Activated CD4-positive, alpha-beta T cell treated with anti-CD3 and anti-CD28 coated beads, Interleukin-2, amount 50 U/mL, for 16 hours (primary cell): Measurements from ENCODE around the gene MED23.
"Not testable (repeated sequence)": the region's sequence is repeated elsewhere in the genome, so short reads cannot be mapped to it uniquely, and the experiment has no call there.

Experiments used
- DNase-seq: peaks from one replicate; pipeline ENCODE4 v3.0.0-alpha.2; 2020

Gene MED23

DNA sequence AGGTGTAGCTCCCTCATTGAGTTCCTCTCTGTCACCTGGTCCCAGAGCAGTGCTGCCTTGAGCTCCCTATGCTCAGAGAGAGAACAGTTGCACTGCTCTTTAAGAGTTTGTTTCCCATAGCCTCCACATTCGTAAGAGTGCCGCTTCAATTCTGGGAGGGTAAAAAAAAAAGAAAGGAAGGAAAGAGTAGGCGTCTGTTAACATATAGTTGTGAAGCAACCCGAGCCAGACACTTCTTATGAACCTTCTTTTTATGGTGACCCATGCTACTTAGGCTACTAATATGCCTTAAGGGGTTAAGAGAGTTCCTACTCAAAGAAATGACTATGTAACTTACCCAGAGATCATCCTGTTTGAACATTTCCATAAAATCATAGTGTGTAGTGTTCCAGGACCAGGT lies 59.3 kb downstream of the MED23 start:
- DNase-seq = no peak

DNA sequence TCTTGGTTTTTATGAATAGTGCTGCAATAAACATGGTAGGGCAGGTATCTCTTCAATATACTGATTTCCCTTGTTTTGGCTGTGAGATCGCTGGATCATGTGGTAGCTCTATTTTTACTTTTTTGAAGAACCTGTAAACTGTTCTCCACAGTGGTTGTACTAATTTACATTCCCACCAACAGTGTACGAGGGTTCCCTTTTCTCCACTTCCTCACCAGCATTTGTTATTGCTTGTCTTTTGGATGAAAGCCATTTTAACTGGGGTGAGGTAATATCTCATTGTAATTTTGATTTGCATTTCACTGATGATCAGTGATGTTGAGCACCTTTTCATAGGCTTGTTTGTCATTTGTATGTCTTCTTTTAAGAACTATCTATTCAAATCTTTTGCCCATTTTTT lies 63.0 kb downstream of the MED23 start:
- no peak for DNase-seq

DNA sequence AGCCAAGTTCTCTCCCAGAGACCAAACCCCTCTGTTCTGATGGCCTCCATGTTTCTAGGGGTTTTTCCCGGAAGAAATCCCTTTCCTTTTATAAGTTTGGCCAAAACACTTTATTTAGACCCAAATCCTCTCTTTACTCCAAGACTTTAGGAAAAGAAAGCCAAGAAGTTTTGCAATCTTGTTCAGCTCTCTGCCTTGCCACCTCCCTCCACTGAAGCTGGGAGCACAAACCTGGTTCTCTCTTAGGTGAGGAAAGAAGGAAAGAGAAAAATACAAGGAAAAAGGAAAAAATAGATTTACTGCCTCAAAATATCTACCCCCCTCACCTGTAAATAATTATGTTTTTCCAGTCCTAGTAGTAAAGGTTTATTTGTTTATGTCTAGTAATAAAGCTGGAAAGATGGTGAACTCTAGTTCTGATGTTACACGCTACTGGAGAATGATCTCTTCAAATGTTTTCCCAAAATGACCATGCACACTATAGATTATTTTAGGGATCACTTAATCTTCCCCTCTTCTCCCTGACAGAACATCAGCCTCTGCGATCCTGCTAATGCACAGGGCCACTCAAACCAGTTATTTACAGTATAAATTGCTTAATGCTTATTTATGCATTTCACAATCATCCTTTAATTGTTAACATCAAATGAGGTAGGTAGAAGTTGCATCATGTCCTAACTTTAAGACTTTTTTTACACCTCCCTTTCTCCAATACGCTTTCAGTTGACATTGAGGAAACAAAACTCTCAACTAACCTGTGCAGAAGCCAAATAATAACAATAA lies 65.9 kb downstream of the MED23 start:
- no peak for DNase-seq

GRCh38 chr6:131558922-131559321 lies 69.1 kb downstream of the MED23 start:
- no peak for DNase-seq

DNA sequence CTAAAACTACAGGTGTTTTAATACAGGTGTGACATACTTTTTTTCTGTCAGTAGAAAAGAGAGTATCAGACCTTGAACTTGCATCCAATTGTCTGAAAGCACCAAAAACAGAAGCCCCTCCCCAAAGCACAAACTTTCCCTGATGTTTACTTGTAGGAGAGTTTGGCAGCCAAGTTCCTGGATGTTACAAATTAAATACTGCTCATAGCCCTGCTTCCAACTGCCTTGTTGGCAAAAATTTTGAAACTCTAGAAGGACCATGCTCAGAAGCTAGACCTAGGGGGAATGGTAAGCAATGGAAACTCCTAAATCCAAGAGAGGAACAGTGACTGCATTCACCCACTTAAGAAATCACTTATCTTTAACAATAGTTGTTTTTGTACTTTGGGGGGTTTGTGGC lies 72.0 kb downstream of the MED23 start:
- DNase-seq = no peak

GRCh38 chr6:131552572-131552971 lies 75.5 kb downstream of the MED23 start:
- DNase-seq = no peak

DNA sequence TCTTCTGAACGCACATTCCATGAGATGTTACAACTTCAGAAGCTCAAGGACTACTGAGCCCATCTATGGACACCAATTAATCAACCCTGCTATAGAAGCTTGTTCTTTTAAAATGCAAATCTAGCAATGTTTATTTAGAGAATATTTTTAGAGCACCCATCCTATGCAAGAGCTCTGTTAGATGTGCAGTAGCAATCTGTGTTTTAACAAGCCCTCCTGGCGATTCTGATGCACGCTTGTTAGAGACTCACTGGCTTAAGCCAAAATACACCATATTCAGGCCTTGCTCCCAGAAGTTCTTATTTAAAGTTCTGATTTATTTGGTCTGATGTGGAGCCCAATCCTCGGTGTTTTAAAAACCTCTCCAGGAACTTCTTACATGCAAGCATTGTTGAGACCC lies 76.1 kb downstream of the MED23 start:
- no peak for DNase-seq

DNA sequence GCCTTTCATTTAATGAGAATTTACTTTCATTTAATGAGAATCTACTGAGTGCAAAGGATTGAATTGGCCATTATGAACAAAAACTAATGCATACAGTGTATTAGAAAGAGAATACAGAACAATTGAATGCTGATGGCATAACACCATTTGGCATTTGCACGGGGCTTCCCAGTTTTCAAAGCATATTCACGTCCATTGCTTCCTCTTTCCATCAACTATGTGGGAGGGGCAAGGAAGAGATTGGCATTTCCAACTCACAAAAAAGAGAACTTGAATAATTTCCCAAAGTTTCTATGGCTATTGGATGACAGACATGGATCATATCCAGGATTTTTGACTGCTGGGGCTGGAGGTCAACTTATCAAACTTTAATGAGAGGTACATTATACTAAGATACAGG lies 78.2 kb downstream of the MED23 start:
- DNase-seq = no peak

- DNase-seq = no peak
Observed at GRCh38 chr6:131548441-131548840, 79.6 kb downstream of the MED23 start.

DNA sequence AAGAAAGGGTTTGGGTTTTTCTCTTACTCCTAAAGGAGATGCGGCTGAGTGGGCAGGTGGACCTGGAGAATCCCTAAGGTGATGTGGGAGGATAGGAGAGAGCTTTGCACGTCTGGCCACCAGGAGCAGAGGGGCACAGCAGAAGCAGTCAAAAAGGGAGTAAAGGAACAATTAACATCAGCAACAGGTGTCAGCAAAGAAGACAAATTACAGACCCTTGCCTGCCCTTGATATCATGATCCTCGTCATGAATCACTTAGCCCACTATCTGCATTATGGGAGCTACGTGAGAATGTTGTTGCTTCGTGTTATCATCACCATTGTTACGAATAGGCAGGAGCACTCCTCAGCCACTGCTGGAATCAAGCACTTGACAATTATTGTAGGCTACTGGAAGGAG lies 80.6 kb downstream of the MED23 start:
- DNase-seq = no peak

DNA sequence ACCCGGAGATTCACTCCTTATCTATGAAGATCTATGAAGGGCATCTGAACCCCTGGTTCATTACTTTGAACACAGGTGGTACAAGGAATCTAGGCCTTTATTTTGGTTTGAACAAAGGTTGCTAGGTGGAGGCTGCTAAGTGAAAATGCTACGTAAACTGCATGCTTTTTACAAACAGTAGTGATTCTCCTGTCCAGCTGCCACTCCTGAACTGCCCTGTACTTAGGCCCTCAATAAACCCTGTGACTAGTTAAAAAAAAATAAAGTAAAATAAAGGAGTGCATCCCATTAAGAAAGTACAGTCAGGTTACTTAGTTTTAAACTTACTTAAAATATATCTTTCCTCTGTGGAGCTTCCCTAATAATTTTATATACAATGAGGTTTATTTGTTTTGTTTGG lies 82.7 kb downstream of the MED23 start:
- no peak for DNase-seq

DNA sequence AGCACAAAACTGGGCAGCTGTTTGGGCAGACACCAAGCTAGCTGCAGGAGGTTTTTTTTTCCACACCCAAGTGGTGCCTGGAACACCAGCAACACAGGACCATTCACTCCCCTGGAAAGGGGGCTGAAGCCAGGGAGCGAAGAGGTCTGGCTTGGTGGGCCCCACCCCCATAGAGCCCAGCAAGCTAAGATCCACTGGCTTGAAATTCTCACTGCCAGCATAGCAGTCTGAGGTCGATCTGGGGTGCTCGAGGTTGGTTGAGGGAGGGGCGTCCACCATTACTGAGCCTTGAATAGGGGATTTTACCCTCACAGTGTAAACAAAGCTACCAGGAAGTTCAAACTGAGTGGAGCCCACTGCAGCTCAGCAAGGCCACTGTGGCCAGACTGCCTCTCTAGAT lies 89.4 kb downstream of the MED23 start:
- DNase-seq = not testable (repeated sequence)

DNA sequence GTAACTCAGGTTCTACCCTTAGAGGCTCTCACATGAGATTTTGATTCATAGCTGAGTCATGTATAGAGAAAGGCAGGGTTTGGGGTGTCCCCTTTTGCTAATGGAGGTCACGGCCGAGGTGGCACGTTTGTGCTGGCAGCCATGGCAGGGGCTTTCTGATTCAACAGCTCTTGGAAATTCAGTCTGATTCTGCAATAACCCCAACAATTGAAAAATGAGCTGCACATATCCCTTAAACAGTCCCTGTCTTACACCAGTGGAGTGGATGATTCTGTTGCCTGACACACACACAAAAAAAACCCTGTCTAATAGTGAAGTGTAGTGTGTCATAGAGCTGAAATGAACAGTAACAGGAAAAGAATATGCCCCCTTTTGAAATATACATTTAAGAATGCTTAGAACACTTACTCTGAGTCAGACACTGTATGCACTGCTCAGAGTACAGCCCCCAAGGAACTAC lies 95.4 kb downstream of the MED23 start:
- DNase-seq = peak; percentile 61

DNA sequence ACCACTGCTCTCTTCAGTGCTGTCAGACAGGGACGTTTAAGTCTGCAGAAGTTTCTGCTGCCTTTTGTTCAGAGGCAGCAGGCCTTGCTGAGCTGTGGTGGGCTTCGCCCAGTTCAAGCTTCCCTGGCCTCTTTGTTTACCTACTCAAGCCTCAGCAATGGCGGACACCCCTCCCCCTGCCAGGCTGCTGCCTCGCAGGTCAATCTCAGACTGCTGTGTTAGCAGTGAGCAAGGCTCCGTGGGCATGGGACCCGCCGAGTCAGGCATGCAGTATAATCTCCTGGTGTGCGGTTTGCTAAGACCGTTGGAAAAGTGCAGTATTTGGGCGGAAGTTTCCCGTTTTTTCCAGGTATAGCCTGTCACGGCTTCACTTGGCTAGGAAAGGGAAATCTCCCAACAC lies 96.4 kb downstream of the MED23 start:
- DNase-seq = not testable (repeated sequence)

DNA sequence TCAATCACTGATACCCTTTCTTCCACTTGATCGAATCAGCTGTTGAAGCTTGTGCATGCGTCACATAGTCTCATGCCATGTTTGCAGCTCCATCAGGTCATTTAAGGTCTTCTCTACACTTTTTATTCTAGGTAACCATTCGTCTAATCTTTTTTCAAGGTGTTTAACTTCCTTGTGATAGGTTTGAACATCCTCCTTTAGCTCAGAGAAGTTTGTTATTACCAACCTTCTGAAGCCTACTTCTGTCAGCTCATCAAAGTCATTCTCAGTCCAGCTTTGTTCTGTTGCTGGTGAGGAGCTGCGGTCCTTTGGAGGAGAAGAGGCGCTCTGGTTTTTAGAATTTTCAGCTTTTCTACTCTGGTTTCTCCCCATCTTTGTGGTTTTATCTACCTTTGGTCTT lies 97.1 kb downstream of the MED23 start:
- DNase-seq = not testable (repeated sequence)

GRCh38 chr6:131524695-131525336 lies 103.2 kb downstream of the MED23 start:
- DNase-seq = peak; percentile 9

DNA sequence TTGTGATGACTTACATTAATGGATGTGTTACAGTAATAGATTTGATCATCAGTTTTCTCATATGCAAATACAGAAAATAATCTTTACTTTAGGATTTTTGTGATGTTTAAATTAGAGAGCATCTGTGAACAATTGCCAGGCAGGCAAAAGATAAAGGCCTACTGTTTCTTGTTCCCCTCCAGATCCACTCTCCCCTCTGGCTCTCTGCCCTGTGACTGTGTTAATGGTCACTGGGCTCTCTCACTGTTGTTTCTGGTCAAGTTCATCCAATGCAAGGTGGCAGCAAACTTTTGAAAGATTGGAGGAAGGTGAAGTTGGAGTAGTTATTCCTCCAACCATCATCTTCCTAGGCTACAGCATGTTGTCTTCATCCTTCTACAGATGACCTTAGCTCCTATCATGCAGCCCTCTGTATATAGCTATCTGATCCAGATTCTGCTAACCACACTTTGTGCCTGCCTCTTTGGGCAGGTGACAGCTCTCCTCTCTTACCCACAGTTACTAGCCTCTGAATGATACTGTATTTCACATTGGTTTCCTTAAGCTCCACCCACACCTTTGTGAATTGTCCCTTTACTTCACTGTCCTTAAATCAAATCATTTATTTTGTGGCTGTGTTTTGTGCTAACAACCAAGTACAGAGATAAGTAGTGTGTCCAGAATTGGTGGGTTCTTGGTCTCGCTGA lies 103.9 kb downstream of the MED23 start:
- DNase-seq = no peak
